H1 (cell line): Measurements from ENCODE around the gene SF3B3. TPM values are rescaled to one million over a fixed set of nuclear protein-coding genes. Genes with fewer than 3 reads are reported as not detected.

ENCODE experiments used
- NRF1 ChIP-seq: IDR thresholded peaks from 2 replicates; pipeline ENCODE4 v1.6.1; 2011; ENCODE audit warnings: mild to moderate bottlenecking, low read depth, low read length, improper control_type of control experiment
- polyA plus RNA-seq, 7 experiments: library from polyadenylated mRNA; depleted of rRNA in 3 of 7; stranded (reverse) in 5 of 7; unstranded in 2 of 7; fragments of >200 nt in 5 of 7; fragments of 200-250 nt in 2 of 7; gene quantifications; 1 replicate in 5 of 7; 2 replicates in 1 of 7; 4 replicates in 1 of 7; pipeline versions ENCODE4 v1.2.1 to v1.2.3, GENCODE V29; 2011 to 2013; ENCODE audit warnings: missing spikeins in 2 of 7, mixed read lengths in 2 of 7
- total RNA-seq: library from RNA; stranded (reverse); fragmentation: NEBNext Ultra II Directional; extraction: Animal tissue kit (Norgen Biotek cat#: 25700); gene quantifications from 2 replicates; pipeline ENCODE4 v1.2.1, GENCODE V29; 2021
- TF ChIP-seq, protein P1 (sequence below): fragments of 300-600 bp; sonication (generic); IDR thresholded peaks from 2 replicates; pipeline ENCODE4 v1.7.1; 2012; ENCODE audit warnings: low read length, moderate library complexity, mild to moderate bottlenecking, inconsistent platforms; ENCODE audit not compliant: insufficient replicate concordance
- TF ChIP-seq, protein P2 (sequence below): IDR thresholded peaks from 2 replicates; pipeline ENCODE4 v1.6.1; 2011; ENCODE audit warnings: low read length, improper control_type of control experiment
- TF ChIP-seq, protein P3 (sequence below): IDR thresholded peaks from 2 replicates; pipeline ENCODE4 v1.6.1; 2011; ENCODE audit warnings: low read depth, mild to moderate bottlenecking, low read length; ENCODE audit not compliant: insufficient read depth

Gene SF3B3
- total and polyA plus RNA-seq, 2 of the 8 experiments (the other 6 are each of a cell fraction or from before 2014, with no cell fraction given), result 241 to 521 TPM

DNA sequence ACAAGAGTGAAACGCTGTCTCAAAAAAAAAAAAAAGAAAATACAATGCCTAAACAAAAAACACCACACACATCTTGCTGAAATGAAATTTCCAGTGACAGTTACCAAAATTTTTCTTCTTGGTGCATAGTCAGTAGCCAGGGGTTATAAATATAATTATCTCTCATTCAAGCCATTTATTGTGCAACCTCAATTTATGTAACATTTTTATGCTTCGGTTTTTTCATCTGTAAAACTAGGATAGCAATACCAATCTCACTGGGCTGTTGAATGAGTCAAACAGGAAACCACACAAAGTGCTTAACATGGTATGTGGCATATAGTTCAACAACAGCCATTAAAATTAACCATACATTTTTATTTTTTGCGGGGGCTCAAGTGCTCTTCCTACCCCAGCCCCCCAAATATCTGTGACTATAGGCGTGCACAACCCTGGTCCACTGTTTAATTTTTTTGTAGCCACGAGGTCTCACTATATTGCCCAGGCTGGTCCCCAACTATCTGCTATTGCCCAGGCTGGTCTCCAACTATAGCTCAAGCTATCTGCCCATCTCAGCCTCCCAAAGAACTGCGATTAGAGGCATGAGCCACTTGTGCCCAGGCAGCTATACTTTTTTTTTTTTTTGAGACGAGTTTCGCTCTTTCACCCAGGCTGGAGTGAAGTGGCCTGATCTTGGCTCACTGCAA is 2.9 kb upstream of the SF3B3 start (continued):
- TF ChIP-seq, protein P1, sequence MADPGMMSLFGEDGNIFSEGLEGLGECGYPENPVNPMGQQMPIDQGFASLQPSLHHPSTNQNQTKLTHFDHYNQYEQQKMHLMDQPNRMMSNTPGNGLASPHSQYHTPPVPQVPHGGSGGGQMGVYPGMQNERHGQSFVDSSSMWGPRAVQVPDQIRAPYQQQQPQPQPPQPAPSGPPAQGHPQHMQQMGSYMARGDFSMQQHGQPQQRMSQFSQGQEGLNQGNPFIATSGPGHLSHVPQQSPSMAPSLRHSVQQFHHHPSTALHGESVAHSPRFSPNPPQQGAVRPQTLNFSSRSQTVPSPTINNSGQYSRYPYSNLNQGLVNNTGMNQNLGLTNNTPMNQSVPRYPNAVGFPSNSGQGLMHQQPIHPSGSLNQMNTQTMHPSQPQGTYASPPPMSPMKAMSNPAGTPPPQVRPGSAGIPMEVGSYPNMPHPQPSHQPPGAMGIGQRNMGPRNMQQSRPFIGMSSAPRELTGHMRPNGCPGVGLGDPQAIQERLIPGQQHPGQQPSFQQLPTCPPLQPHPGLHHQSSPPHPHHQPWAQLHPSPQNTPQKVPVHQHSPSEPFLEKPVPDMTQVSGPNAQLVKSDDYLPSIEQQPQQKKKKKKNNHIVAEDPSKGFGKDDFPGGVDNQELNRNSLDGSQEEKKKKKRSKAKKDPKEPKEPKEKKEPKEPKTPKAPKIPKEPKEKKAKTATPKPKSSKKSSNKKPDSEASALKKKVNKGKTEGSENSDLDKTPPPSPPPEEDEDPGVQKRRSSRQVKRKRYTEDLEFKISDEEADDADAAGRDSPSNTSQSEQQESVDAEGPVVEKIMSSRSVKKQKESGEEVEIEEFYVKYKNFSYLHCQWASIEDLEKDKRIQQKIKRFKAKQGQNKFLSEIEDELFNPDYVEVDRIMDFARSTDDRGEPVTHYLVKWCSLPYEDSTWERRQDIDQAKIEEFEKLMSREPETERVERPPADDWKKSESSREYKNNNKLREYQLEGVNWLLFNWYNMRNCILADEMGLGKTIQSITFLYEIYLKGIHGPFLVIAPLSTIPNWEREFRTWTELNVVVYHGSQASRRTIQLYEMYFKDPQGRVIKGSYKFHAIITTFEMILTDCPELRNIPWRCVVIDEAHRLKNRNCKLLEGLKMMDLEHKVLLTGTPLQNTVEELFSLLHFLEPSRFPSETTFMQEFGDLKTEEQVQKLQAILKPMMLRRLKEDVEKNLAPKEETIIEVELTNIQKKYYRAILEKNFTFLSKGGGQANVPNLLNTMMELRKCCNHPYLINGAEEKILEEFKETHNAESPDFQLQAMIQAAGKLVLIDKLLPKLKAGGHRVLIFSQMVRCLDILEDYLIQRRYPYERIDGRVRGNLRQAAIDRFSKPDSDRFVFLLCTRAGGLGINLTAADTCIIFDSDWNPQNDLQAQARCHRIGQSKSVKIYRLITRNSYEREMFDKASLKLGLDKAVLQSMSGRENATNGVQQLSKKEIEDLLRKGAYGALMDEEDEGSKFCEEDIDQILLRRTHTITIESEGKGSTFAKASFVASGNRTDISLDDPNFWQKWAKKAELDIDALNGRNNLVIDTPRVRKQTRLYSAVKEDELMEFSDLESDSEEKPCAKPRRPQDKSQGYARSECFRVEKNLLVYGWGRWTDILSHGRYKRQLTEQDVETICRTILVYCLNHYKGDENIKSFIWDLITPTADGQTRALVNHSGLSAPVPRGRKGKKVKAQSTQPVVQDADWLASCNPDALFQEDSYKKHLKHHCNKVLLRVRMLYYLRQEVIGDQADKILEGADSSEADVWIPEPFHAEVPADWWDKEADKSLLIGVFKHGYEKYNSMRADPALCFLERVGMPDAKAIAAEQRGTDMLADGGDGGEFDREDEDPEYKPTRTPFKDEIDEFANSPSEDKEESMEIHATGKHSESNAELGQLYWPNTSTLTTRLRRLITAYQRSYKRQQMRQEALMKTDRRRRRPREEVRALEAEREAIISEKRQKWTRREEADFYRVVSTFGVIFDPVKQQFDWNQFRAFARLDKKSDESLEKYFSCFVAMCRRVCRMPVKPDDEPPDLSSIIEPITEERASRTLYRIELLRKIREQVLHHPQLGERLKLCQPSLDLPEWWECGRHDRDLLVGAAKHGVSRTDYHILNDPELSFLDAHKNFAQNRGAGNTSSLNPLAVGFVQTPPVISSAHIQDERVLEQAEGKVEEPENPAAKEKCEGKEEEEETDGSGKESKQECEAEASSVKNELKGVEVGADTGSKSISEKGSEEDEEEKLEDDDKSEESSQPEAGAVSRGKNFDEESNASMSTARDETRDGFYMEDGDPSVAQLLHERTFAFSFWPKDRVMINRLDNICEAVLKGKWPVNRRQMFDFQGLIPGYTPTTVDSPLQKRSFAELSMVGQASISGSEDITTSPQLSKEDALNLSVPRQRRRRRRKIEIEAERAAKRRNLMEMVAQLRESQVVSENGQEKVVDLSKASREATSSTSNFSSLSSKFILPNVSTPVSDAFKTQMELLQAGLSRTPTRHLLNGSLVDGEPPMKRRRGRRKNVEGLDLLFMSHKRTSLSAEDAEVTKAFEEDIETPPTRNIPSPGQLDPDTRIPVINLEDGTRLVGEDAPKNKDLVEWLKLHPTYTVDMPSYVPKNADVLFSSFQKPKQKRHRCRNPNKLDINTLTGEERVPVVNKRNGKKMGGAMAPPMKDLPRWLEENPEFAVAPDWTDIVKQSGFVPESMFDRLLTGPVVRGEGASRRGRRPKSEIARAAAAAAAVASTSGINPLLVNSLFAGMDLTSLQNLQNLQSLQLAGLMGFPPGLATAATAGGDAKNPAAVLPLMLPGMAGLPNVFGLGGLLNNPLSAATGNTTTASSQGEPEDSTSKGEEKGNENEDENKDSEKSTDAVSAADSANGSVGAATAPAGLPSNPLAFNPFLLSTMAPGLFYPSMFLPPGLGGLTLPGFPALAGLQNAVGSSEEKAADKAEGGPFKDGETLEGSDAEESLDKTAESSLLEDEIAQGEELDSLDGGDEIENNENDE, result no peak
- TF ChIP-seq NRF1, result no peak
- TF ChIP-seq, protein P2, sequence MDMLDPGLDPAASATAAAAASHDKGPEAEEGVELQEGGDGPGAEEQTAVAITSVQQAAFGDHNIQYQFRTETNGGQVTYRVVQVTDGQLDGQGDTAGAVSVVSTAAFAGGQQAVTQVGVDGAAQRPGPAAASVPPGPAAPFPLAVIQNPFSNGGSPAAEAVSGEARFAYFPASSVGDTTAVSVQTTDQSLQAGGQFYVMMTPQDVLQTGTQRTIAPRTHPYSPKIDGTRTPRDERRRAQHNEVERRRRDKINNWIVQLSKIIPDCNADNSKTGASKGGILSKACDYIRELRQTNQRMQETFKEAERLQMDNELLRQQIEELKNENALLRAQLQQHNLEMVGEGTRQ, result no peak
- TF ChIP-seq, protein P3, sequence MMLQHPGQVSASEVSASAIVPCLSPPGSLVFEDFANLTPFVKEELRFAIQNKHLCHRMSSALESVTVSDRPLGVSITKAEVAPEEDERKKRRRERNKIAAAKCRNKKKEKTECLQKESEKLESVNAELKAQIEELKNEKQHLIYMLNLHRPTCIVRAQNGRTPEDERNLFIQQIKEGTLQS, result no peak
- TF ChIP-seq, all 59 proteins: peak for 0
